Hepatocyte (in vitro differentiated cells): ENCODE measurements around the gene FNDC3B.

Experiments used
- EZH2 ChIP-seq: fragments of 200-600 bp; sonication (generic); IDR thresholded peaks from 2 replicates; pipeline ENCODE4 v1.6.1; 2016; ENCODE audit warnings: antibody characterized with exemption, mild to moderate bottlenecking, borderline replicate concordance
- EZH2phosphoT487 ChIP-seq: fragments of 200-600 bp; sonication (generic); IDR thresholded peaks from one replicate; pipeline ENCODE4 v1.6.1; 2018; ENCODE audit warnings: antibody characterized with exemption, mild to moderate bottlenecking, low read depth, moderate library complexity; ENCODE audit not compliant: unreplicated experiment, severe bottlenecking
- TF ChIP-seq, protein P1 (sequence below): fragments of 200-600 bp; sonication (generic); IDR thresholded peaks from 2 replicates; pipeline ENCODE4 v1.5.1; 2016; ENCODE audit warnings: antibody characterized with exemption, mild to moderate bottlenecking; ENCODE audit not compliant: poor library complexity

DNA sequence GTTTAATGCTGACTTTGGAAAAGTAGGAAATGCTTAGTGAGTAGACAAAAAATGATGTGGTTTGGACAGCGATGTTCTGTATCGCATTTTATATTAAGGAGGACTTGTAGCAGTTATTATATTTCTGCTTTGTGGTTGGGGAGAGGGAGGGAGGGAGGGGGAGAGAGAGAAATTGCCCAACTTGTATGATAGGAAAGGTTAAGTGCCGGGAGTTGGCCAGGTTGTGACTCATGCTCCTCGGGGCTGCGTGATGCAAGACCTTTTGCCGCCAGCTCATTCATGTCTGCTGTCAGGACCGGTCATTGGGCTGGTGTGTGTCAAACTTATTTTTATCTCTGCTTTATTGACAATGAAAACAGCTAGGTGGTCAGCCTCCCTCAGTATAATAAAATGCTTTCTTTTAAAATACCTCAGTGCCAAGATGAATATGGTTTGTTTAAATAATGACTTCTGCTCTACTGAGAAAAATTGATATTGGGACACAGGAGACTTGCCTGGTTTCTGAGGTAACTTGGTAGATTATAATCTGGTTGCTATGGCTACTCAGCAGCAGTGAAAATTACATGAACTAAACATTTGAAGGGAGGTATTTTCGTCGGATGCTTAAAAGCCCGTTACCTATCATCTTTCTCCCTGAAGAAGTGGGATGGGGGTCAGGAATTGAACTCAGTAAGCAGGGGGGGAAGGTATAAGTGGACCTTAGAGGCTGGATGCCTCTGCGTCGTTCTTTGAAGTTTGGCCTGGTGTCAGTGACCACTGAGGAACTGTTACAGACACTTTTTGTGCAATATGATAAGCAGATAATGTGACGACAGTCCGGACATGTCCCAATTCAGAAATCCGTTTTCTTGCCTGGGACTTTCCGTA lies 90.7 kb downstream of the FNDC3B start:
- TF ChIP-seq, protein P1, sequence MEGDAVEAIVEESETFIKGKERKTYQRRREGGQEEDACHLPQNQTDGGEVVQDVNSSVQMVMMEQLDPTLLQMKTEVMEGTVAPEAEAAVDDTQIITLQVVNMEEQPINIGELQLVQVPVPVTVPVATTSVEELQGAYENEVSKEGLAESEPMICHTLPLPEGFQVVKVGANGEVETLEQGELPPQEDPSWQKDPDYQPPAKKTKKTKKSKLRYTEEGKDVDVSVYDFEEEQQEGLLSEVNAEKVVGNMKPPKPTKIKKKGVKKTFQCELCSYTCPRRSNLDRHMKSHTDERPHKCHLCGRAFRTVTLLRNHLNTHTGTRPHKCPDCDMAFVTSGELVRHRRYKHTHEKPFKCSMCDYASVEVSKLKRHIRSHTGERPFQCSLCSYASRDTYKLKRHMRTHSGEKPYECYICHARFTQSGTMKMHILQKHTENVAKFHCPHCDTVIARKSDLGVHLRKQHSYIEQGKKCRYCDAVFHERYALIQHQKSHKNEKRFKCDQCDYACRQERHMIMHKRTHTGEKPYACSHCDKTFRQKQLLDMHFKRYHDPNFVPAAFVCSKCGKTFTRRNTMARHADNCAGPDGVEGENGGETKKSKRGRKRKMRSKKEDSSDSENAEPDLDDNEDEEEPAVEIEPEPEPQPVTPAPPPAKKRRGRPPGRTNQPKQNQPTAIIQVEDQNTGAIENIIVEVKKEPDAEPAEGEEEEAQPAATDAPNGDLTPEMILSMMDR = no peak
- TF ChIP-seq EZH2 (no peak), EZH2phosphoT487 (no peak)
